Right cardiac atrium (tissue), 5 donors: ENCODE data around the gene LRP1B. TPM values are rescaled to one million over a fixed set of nuclear protein-coding genes. Genes with fewer than 3 reads are reported as not detected.

ENCODE experiments used
- ATAC-seq, 2 donors: fragments of 200-7000 bp; cut with Tn5 transposase; one replicate each; pipeline versions ENCODE4 v1.8.0 to v1.9.1; 2020; ENCODE audit warnings: moderate library complexity in 2 of 2, mild to moderate bottlenecking in 1 of 2
- DNase-seq, 3 donors: peaks; one replicate each; pipeline ENCODE4 v3.0.0-alpha.2; 2020
- H3K27ac ChIP-seq: one replicate; pipeline ENCODE4 v1.5.1; 2013; ENCODE audit warnings: mild to moderate bottlenecking, low read length, control low read depth, moderate library complexity
- H3K27me3 ChIP-seq: one replicate; pipeline ENCODE4 v1.6.1; 2013; ENCODE audit not compliant: control insufficient read depth, insufficient read depth
- H3K4me1 ChIP-seq: one replicate; pipeline ENCODE4 v1.6.1; 2013; ENCODE audit warnings: low read length; ENCODE audit not compliant: control insufficient read depth, insufficient read depth
- H3K4me3 ChIP-seq: one replicate; pipeline ENCODE4 v1.5.1; 2013; ENCODE audit warnings: low read length, control low read depth
- H3K9me3 ChIP-seq: one replicate; pipeline ENCODE4 v1.6.1; 2013; ENCODE audit warnings: low read length; ENCODE audit not compliant: control insufficient read depth
- WGBS: extraction: QIAGEN DNeasy Blood & Tissue Kit; methylation state at CpG from one replicate; pipeline ENCODE4 v1.1.7; 2013; 5-methylcytosine and 5-hydroxymethylcytosine counted together
- intact Hi-C, 4 donors: fragments of 100-400 bp; cut with DNase I; formaldehyde crosslinking; loops; one replicate each; pipeline versions ENCODE4 v1.11.0 to v1.14.0; 2022 to 2023
- polyA plus RNA-seq: library from polyadenylated mRNA; stranded (reverse); fragments of 200-250 nt; gene quantifications from one replicate; pipeline ENCODE4 v1.2.3, GENCODE V29; 2013
- total RNA-seq, 4 donors: library from RNA; stranded (reverse); fragmentation: NEBNext Ultra II Directional; extraction: Animal tissue kit (Norgen Biotek cat#: 25700); gene quantifications; one replicate each; pipeline ENCODE4 v1.2.1, GENCODE V29; 2021
- donor health status: healthy with polysubstance abuse.
- donor health status: DM: no; HTN: yes; CAD: no.
- donor health status: DM: no; HTN: no; CAD: no.
- donor health status: DM: no; HTN: yes; CAD: no; lungs with severe emphysema.
- donor health status: DM: yes; HTN: yes; CAD: no.

LRP1B gene
- total and polyA plus RNA-seq, 5 donors, result 0.21 to 1.8 (median 0.34) TPM

DNA sequence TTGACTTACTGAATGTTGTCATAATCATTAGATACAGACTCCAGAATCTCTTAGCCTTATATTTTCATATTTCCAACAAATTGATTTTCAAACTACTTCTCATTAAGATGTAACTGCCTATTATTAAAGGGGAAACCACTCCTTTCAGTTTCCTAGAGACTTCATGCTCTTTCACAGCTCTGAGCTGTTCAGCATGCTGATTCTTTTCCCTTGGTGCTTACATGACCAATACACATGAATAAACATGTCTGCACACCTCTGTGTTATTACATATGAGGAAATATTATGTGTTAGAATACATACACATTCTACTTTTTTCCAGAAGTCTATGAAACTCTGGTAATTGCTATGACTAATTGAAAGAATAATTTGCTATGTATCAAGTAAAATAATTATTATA is 200.0 kb downstream of the LRP1B start:
- Histone ChIP-seq H3K27ac (no peak overlapping the region), H3K4me1 (no peaks in the 10 kb centered on the region), H3K9me3 (no peaks in the 10 kb centered on the region), H3K4me3 (no peak overlapping the region), H3K27me3 (no peaks in the 10 kb centered on the region)
- no peak for DNase-seq
- intact Hi-C loops, result no loop called here
- ATAC-seq, result no peak

DNA sequence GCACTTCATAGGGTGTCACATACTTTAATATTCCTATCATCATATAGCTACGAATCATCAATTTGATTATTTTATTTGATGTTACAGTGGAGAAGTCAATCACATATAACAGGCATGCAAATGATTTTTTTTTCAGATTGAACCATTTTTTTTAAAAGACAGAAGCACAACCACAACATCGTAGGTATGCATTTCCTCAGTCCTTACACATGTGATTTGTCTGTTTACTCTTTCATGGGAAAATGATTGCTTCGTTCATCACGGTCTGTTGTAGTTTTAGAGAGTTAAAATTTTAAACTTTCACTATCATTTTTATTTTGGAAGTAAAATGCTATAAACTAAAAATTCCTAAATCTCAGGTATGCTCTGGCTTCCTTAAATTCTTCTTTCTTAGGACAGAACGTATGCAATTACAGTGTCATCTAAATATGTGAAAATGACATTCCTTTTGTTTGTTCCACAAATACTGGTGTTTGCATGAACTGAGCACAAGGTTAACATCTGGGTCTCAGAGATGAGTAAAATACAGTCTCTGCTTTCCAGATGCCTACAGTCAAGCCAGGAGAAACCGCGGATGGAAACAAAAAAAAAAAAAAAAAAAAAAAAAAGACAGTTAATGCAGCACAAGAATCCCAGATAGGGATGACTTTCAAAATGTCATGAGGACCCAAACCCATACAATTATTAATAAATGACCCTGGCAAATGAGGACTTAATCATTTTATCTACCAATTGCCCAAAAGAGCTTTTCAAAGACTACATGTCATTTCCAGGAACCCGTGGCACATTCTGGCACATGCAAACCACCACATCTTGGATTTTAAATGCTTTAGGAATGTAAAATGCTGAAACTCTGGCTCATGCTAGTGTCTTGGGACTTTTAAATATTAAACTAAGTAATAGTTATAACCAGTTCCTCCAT is 201.2 kb downstream of the LRP1B start:
- WGBS, result 79% methylated on average over 8 of the region's 8 CpGs
- DNase-seq (no peak), ATAC-seq (no peak)
- no peaks in the 10 kb centered on the region for H3K9me3 ChIP-seq
- intact Hi-C loops, result no loop called here
- no peak overlapping the region for H3K4me3 ChIP-seq
- H3K4me1 ChIP-seq, result no peaks in the 10 kb centered on the region
- no peaks in the 10 kb centered on the region for H3K27me3 ChIP-seq
- no peak overlapping the region for H3K27ac ChIP-seq

GRCh38 chr2:141928476-141928875 is 202.3 kb downstream of the LRP1B start:
- Histone ChIP-seq H3K4me1 (no peaks in the 10 kb centered on the region), H3K4me3 (no peak overlapping the region), H3K9me3 (no peaks in the 10 kb centered on the region), H3K27ac (no peak overlapping the region), H3K27me3 (no peaks in the 10 kb centered on the region)
- no peak for ATAC-seq
- intact Hi-C loops, result no loop called here
- DNase-seq, result no peak

DNA sequence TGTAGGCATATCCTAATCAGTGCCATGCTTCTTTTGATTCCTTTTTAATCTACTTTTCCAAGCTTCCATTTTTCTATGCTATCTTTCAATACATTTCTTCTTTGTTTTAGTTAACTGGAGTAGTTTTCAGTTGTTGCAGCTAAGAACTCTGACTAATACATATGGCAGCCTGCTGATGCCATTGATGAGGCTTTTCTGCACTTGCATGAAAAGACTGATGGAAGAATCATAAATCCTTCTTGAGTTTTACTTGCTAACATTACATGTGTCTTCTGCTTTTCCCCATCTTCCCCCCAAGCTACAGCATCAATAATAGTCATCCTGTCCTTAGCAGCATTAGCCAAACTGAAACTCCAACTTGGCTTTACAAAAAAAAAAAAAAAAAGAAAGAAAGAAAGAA is 203.3 kb downstream of the LRP1B start:
- Histone ChIP-seq H3K9me3 (no peaks in the 10 kb centered on the region), H3K27me3 (no peaks in the 10 kb centered on the region), H3K27ac (no peak overlapping the region), H3K4me1 (no peaks in the 10 kb centered on the region), H3K4me3 (no peak overlapping the region)
- no peak for DNase-seq
- intact Hi-C loops, result no loop called here
- ATAC-seq, result no peak

DNA sequence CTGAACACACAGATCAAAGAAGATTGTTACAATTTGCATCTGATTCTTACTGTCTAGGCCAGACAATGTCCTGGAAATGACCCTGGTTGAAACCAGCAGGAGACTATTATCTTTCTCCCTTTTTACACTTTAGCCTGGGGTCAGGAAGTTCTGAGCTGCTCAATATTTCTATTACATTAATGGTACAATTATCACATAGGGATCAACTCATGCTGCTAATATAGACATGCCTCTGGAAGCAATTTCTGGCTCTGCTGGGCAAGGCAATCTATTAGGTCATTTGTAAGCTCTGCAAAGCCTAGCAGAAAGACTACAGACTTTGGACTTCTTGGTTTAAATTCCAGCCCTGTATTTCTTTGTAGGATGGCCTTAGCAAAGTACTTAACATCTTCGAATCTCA is 205.3 kb downstream of the LRP1B start:
- Histone ChIP-seq H3K4me3 (no peak overlapping the region), H3K27me3 (no peaks in the 10 kb centered on the region), H3K27ac (no peak overlapping the region), H3K4me1 (no peaks in the 10 kb centered on the region), H3K9me3 (no peaks in the 10 kb centered on the region)
- no peak for ATAC-seq
- 58% methylated on average over 1 of the region's 1 CpG for WGBS
- intact Hi-C loops, result no loop called here
- DNase-seq, result no peak

GRCh38 chr2:141923657-141924056 is 207.2 kb downstream of the LRP1B start:
- Histone ChIP-seq H3K4me3 (no peak overlapping the region), H3K9me3 (no peaks in the 10 kb centered on the region), H3K27ac (no peak overlapping the region), H3K27me3 (no peaks in the 10 kb centered on the region), H3K4me1 (no peaks in the 10 kb centered on the region)
- DNase-seq (no peak), ATAC-seq (no peak)
- intact Hi-C loops, result no loop called here
- WGBS, result 67% methylated on average over 1 of the region's 1 CpG

DNA sequence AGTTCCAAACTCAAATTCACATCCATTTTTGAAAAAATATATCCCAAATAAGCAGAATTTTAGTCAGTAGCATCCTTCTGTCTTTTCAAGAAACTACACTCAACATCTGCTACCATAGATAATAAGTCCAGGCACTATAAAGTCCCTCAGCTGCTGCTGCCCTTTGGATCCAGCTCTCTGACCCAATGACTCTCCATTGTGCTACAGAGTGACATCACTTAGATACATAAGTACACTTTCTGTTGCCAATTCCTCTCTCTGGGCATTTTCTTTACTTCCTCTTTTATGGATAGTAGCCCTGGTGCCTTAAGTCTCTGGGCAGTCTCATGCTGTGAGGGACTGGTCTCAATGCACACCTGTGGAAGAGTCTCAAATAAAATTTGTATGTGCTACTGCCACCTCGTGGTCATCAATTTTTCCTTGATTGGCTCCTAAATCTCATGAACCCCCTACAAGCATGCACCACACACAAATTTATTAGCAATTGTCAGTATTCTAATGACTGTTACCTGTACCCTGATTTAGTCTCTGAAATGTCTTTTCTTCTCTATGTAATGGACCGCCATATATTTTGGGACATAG is 219.2 kb downstream of the LRP1B start:
- 38% methylated on average over 2 of the region's 2 CpGs for WGBS

GRCh38 chr2:141906678-141907077 is 224.1 kb downstream of the LRP1B start:
- Histone ChIP-seq H3K4me1 (no peaks in the 10 kb centered on the region), H3K27ac (no peak overlapping the region), H3K9me3 (no peaks in the 10 kb centered on the region), H3K4me3 (no peak overlapping the region), H3K27me3 (no peaks in the 10 kb centered on the region)
- intact Hi-C loops, result no loop called here
- ATAC-seq (no peak), DNase-seq (no peak)
- 58% methylated on average over 2 of the region's 2 CpGs for WGBS

More for the DNA sequence above, 219.2 kb downstream of the LRP1B start:
- H3K4me1 ChIP-seq, result no peaks in the 10 kb centered on the region
- no peak for DNase-seq
- H3K9me3 ChIP-seq, result no peaks in the 10 kb centered on the region
- no peak for ATAC-seq
- H3K27ac ChIP-seq, result no peak overlapping the region
- intact Hi-C loops, result no loop called here
- no peak overlapping the region for H3K4me3 ChIP-seq
- H3K27me3 ChIP-seq, result no peaks in the 10 kb centered on the region

GRCh38 chr2:141900826-141901225 is 230.0 kb downstream of the LRP1B start:
- Histone ChIP-seq H3K9me3 (no peaks in the 10 kb centered on the region), H3K4me1 (no peaks in the 10 kb centered on the region), H3K27me3 (no peaks in the 10 kb centered on the region), H3K4me3 (no peak overlapping the region), H3K27ac (no peak overlapping the region)
- intact Hi-C loops, result no loop called here
- DNase-seq (no peak), ATAC-seq (no peak)
- 84% methylated on average over 2 of the region's 2 CpGs for WGBS

DNA sequence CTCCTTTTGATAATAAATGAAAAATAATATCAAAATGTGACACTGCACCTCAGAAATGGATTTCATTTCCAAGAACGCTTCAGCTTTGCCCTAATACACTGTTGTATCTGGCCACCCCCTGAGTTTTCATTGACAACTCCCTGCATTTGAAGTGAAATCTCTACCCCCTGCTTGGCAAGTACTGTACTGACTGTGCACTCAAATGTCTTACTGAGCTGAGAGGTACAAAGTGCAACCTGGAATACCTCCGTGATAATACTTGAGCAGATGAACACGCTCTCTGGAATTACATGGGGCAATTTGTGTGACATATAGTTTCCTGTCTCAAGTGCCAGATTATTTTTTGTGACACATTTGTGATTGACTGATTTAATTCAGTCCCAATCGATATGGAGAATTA is 231.1 kb downstream of the LRP1B start:
- intact Hi-C loops, result no loop called here
- no peak overlapping the region for H3K4me3 ChIP-seq
- H3K27me3 ChIP-seq, result no peaks in the 10 kb centered on the region
- DNase-seq, result no peak
- H3K27ac ChIP-seq, result no peak overlapping the region
- no peaks in the 10 kb centered on the region for H3K4me1 ChIP-seq
- no peaks in the 10 kb centered on the region for H3K9me3 ChIP-seq
- no peak for ATAC-seq
- WGBS, result 61% methylated on average over 4 of the region's 4 CpGs

GRCh38 chr2:141889788-141890187 is 241.0 kb downstream of the LRP1B start:
- H3K4me3 ChIP-seq, result no peak overlapping the region
- 81% methylated on average over 1 of the region's 1 CpG for WGBS
- no peak overlapping the region for H3K27ac ChIP-seq
- ATAC-seq (no peak), DNase-seq (no peak)
- intact Hi-C loops, result no loop called here
- no peaks in the 10 kb centered on the region for H3K4me1 ChIP-seq
- H3K9me3 ChIP-seq, result no peaks in the 10 kb centered on the region
- H3K27me3 ChIP-seq, result no peaks in the 10 kb centered on the region
